Nephron progenitor cell (in vitro differentiated cells): ENCODE measurements around the gene HEG1.

Experiments
- DNase-seq: peaks from one replicate; pipeline ENCODE4 v3.0.0; 2021
- H3K27ac Mint-ChIP-seq: 2 replicates; pipeline ENCODE4 v1.8.0; 2021; ENCODE audit warnings: mild to moderate bottlenecking, moderate library complexity, mixed read lengths
- H3K27me3 Mint-ChIP-seq: 2 replicates; pipeline ENCODE4 v1.8.0; 2021; ENCODE audit warnings: mild to moderate bottlenecking, low read depth, mixed read lengths; ENCODE audit not compliant: poor library complexity
- H3K36me3 Mint-ChIP-seq: 2 replicates; pipeline ENCODE4 v1.8.0; 2021; ENCODE audit warnings: low read depth, mixed read lengths
- H3K4me1 Mint-ChIP-seq: 2 replicates; pipeline ENCODE4 v1.8.0; 2021; ENCODE audit warnings: mixed read lengths
- H3K4me3 Mint-ChIP-seq: 2 replicates; pipeline ENCODE4 v1.8.0; 2021; ENCODE audit warnings: mild to moderate bottlenecking, moderate library complexity, mixed read lengths
- H3K9me3 Mint-ChIP-seq: 2 replicates; pipeline ENCODE4 v1.8.0; 2021; ENCODE audit warnings: mild to moderate bottlenecking, moderate library complexity, mixed read lengths
- CTCF ChIP-seq: fragments of 200-600 bp; sonication (generic); IDR thresholded peaks from 2 replicates; pipeline ENCODE4 v1.5.0; 2021; ENCODE audit warnings: antibody characterized with exemption

HEG1 gene

GRCh38 chr3:124995460-124995994, 60.3 kb downstream of the HEG1 start:
- peak; percentile 52 for DNase-seq
- no peak overlapping the region for H3K4me3 Mint-ChIP-seq
- TF ChIP-seq CTCF, result peak; percentile 64
- H3K27ac Mint-ChIP-seq, result peak overlapping the region; percentile 72
- no peaks in the 10 kb centered on the region for H3K4me1 Mint-ChIP-seq
- peaks cover 4% of the 10 kb centered on the region for H3K27me3 Mint-ChIP-seq
- peaks cover 16% of the 10 kb centered on the region for H3K36me3 Mint-ChIP-seq
- H3K9me3 Mint-ChIP-seq, result no peaks in the 10 kb centered on the region

GRCh38 chr3:124993466-124993865, 62.3 kb downstream of the HEG1 start:
- no peak overlapping the region for H3K27ac Mint-ChIP-seq
- H3K4me1 Mint-ChIP-seq, result no peaks in the 10 kb centered on the region
- H3K27me3 Mint-ChIP-seq, result peaks cover 4% of the 10 kb centered on the region
- TF ChIP-seq CTCF, result no peak
- no peak for DNase-seq
- H3K9me3 Mint-ChIP-seq, result no peaks in the 10 kb centered on the region
- no peak overlapping the region for H3K4me3 Mint-ChIP-seq
- H3K36me3 Mint-ChIP-seq, result peaks cover 23% of the 10 kb centered on the region

GRCh38 chr3:124992041-124992440, 63.8 kb downstream of the HEG1 start:
- H3K4me1 Mint-ChIP-seq, result no peaks in the 10 kb centered on the region
- H3K4me3 Mint-ChIP-seq, result no peak overlapping the region
- no peak overlapping the region for H3K27ac Mint-ChIP-seq
- peaks cover 23% of the 10 kb centered on the region for H3K36me3 Mint-ChIP-seq
- H3K27me3 Mint-ChIP-seq, result no peaks in the 10 kb centered on the region
- no peaks in the 10 kb centered on the region for H3K9me3 Mint-ChIP-seq
- no peak for TF ChIP-seq CTCF
- DNase-seq, result no peak

GRCh38 chr3:124986192-124987143, 69.3 kb downstream of the HEG1 start:
- peak overlapping the region; percentile 56 for H3K27ac Mint-ChIP-seq

GRCh38 chr3:124985349-124985748, 70.4 kb downstream of the HEG1 start:
- H3K36me3 Mint-ChIP-seq, result peaks cover 18% of the 10 kb centered on the region
- no peak for DNase-seq
- H3K4me1 Mint-ChIP-seq, result peaks cover 15% of the 10 kb centered on the region
- H3K9me3 Mint-ChIP-seq, result no peaks in the 10 kb centered on the region
- no peak overlapping the region for H3K4me3 Mint-ChIP-seq
- TF ChIP-seq CTCF, result no peak
- H3K27ac Mint-ChIP-seq, result peak overlapping the region; percentile 36
- H3K27me3 Mint-ChIP-seq, result no peaks in the 10 kb centered on the region

More at GRCh38 chr3:124986192-124987143, 69.3 kb downstream of the HEG1 start:
- Mint-ChIP-seq H3K36me3 (peaks cover 24% of the 10 kb centered on the region), H3K9me3 (no peaks in the 10 kb centered on the region), H3K27me3 (no peaks in the 10 kb centered on the region), H3K4me3 (no peak overlapping the region), H3K4me1 (peaks cover 13% of the 10 kb centered on the region)
- DNase-seq, result peak; percentile 15
- TF ChIP-seq CTCF, result peak; percentile 45
